Left renal cortex interstitium (tissue), 4 donors: Measurements from ENCODE around the gene RPRD1B. TPM values are rescaled to one million over a fixed set of nuclear protein-coding genes. Genes with fewer than 3 reads are reported as not detected.

Experiments used
- DNase-seq, 4 donors: peaks; one replicate each; pipeline ENCODE4 v3.0.0-alpha.2; 2013; ENCODE audit warnings: low read depth in 4 of 4, low spot score in 2 of 4, missing footprints in 1 of 4
- polyA plus RNA-seq, 4 donors: library from polyadenylated mRNA; unstranded; fragments of 120-200 nt; gene quantifications; one replicate each; pipeline ENCODE4 v1.2.1, GENCODE V29; 2013; ENCODE audit not compliant: insufficient read length in 4 of 4

Gene RPRD1B
- polyA plus RNA-seq = 10 to 100 TPM; 35.3 to 41.6 (median 37.7) TPM

- DNase-seq = peak; percentile 87 to 94 (median 89)
These were observed at the start of gene RPRD1B, which contains the start of gene TTI1 for GRCh38 chr20:38033330-38034107. Gene RPRD1B, plus strand, starts transcription at chr20:38033746. Its CDS starts 202 bp downstream, at chr20:38033948. Gene TTI1, minus strand, starts transcription at chr20:38033456. Its CDS starts 19,640 bp downstream, at chr20:38013816.

GRCh38 chr20:37984018-37984785 is 49.3 kb upstream of the RPRD1B start:
- no peak for DNase-seq

- no peak for DNase-seq
These were observed 47.3 kb upstream of the RPRD1B start for GRCh38 chr20:37986044-37986858.

- DNase-seq = no peak
These were observed 46.5 kb upstream of the RPRD1B start for GRCh38 chr20:37986873-37987601.

- no peak for DNase-seq
These were observed 45.8 kb upstream of the RPRD1B start for GRCh38 chr20:37987602-37988290.

- DNase-seq = no peak
These were observed 45.1 kb upstream of the RPRD1B start for GRCh38 chr20:37988306-37988954.

GRCh38 chr20:37989601-37990295 is 43.8 kb upstream of the RPRD1B start:
- no peak for DNase-seq

- DNase-seq = no peak
These were observed 42.9 kb upstream of the RPRD1B start for GRCh38 chr20:37990571-37991151.

- DNase-seq = no peak
These were observed 42.2 kb upstream of the RPRD1B start for GRCh38 chr20:37991157-37991866.

- no peak for DNase-seq
These were observed 41.6 kb upstream of the RPRD1B start for GRCh38 chr20:37991908-37992307.

GRCh38 chr20:37992802-37993409 is 40.6 kb upstream of the RPRD1B start:
- no peak for DNase-seq

- no peak for DNase-seq
These were observed 39.0 kb upstream of the RPRD1B start for GRCh38 chr20:37994512-37994911.

- DNase-seq = no peak
These were observed 37.5 kb upstream of the RPRD1B start for GRCh38 chr20:37995856-37996605.

GRCh38 chr20:37997516-37997915 is 36.0 kb upstream of the RPRD1B start:
- no peak for DNase-seq

GRCh38 chr20:37999526-38000263 is 33.9 kb upstream of the RPRD1B start:
- DNase-seq = no peak

GRCh38 chr20:38000293-38000692 is 33.3 kb upstream of the RPRD1B start:
- DNase-seq = no peak
